Medulla oblongata (tissue), 1 donor: ENCODE measurements around the gene ACER1.
"Not testable (repeated sequence)": the region's sequence is repeated elsewhere in the genome, so short reads cannot be mapped to it uniquely, and the experiment has no call there.

Source experiments
- DNase-seq: peaks from one replicate; pipeline ENCODE4 v3.0.0-alpha.2; 2015; ENCODE audit errors: extremely low spot score

ACER1 gene

GRCh38 chr19:6357174-6357573 is 23.8 kb upstream of the ACER1 start:
- DNase-seq = no peak

- DNase-seq = not testable (repeated sequence)
Observed at GRCh38 chr19:6355321-6356040, 22.1 kb upstream of the ACER1 start.

GRCh38 chr19:6354098-6354674 is 20.8 kb upstream of the ACER1 start:
- no peak for DNase-seq

GRCh38 chr19:6352381-6353165 is 19.2 kb upstream of the ACER1 start:
- no peak for DNase-seq

- no peak for DNase-seq
Observed at GRCh38 chr19:6350688-6351087, 17.3 kb upstream of the ACER1 start.

- DNase-seq = not testable (repeated sequence)
Observed at GRCh38 chr19:6349271-6349670, 15.9 kb upstream of the ACER1 start.

- DNase-seq = no peak
Observed at GRCh38 chr19:6343462-6343861, 10.1 kb upstream of the ACER1 start.

- no peak for DNase-seq
Observed at GRCh38 chr19:6340493-6341201, 7.2 kb upstream of the ACER1 start.

- no peak for DNase-seq
Observed at GRCh38 chr19:6334490-6335285, 1.3 kb upstream of the ACER1 start.

GRCh38 chr19:6326815-6327214 is 6.6 kb downstream of the ACER1 start:
- DNase-seq = no peak

- DNase-seq = no peak
Observed at GRCh38 chr19:6325614-6326013, 7.8 kb downstream of the ACER1 start.

- DNase-seq = no peak
Observed at GRCh38 chr19:6324757-6325156, 8.7 kb downstream of the ACER1 start.

GRCh38 chr19:6322284-6322683 is 11.1 kb downstream of the ACER1 start:
- DNase-seq = no peak

GRCh38 chr19:6319376-6319775 is 14.0 kb downstream of the ACER1 start:
- DNase-seq = no peak

- DNase-seq = no peak
Observed at GRCh38 chr19:6318772-6319171, 14.6 kb downstream of the ACER1 start.

- DNase-seq = not testable (repeated sequence)
Observed at GRCh38 chr19:6315646-6316045, 17.8 kb downstream of the ACER1 start.

- DNase-seq = no peak
Observed at GRCh38 chr19:6313398-6313969, 19.9 kb downstream of the ACER1 start.

GRCh38 chr19:6312018-6312417 is 21.4 kb downstream of the ACER1 start:
- no peak for DNase-seq

- DNase-seq = no peak
Observed at GRCh38 chr19:6298413-6298812, 35.0 kb downstream of the ACER1 start.

GRCh38 chr19:6297202-6297601 is 36.2 kb downstream of the ACER1 start:
- DNase-seq = no peak

GRCh38 chr19:6292006-6292405 is 41.4 kb downstream of the ACER1 start:
- no peak for DNase-seq
